NK-92 (cell line): Measurements from ENCODE around the gene CDK5RAP2.

Experiments
- DNase-seq: peaks from one replicate; lab custom pipeline; 2025; ENCODE audit not compliant: unreplicated experiment; lab: John Stamatoyannopoulos, UW

Gene CDK5RAP2

GRCh38 chr9:120439926-120440325 lies 140.0 kb downstream of the CDK5RAP2 start:
- no peak for DNase-seq

GRCh38 chr9:120438836-120439546 lies 141.0 kb downstream of the CDK5RAP2 start:
- no peak for DNase-seq

- no peak for DNase-seq
These were observed 141.9 kb downstream of the CDK5RAP2 start for GRCh38 chr9:120438111-120438510.

- no peak for DNase-seq
These were observed 142.9 kb downstream of the CDK5RAP2 start for GRCh38 chr9:120436983-120437475.

- DNase-seq = no peak
These were observed 143.5 kb downstream of the CDK5RAP2 start for GRCh38 chr9:120436446-120436845.

- no peak for DNase-seq
These were observed 144.9 kb downstream of the CDK5RAP2 start for GRCh38 chr9:120435091-120435490.

GRCh38 chr9:120434532-120434931 lies 145.4 kb downstream of the CDK5RAP2 start:
- no peak for DNase-seq

GRCh38 chr9:120433701-120434100 lies 146.3 kb downstream of the CDK5RAP2 start:
- DNase-seq = no peak

- DNase-seq = no peak
These were observed 147.4 kb downstream of the CDK5RAP2 start for GRCh38 chr9:120432600-120432999.

GRCh38 chr9:120431268-120431667 lies 148.7 kb downstream of the CDK5RAP2 start:
- DNase-seq = no peak

GRCh38 chr9:120424248-120424647 lies 155.7 kb downstream of the CDK5RAP2 start:
- no peak for DNase-seq

- DNase-seq = no peak
These were observed 156.2 kb downstream of the CDK5RAP2 start for GRCh38 chr9:120423812-120424211.

- DNase-seq = no peak
These were observed 158.0 kb downstream of the CDK5RAP2 start for GRCh38 chr9:120421977-120422376.

- no peak for DNase-seq
These were observed 161.7 kb downstream of the CDK5RAP2 start for GRCh38 chr9:120418315-120418714.

GRCh38 chr9:120416781-120417427 lies 163.1 kb downstream of the CDK5RAP2 start:
- DNase-seq = no peak

- no peak for DNase-seq
These were observed 166.6 kb downstream of the CDK5RAP2 start for GRCh38 chr9:120413121-120414048.

- DNase-seq = no peak
These were observed 167.5 kb downstream of the CDK5RAP2 start for GRCh38 chr9:120412425-120412951.

- no peak for DNase-seq
These were observed 168.0 kb downstream of the CDK5RAP2 start for GRCh38 chr9:120411862-120412424.

GRCh38 chr9:120410925-120411501 lies 169.0 kb downstream of the CDK5RAP2 start:
- DNase-seq = no peak

- no peak for DNase-seq
These were observed 171.2 kb downstream of the CDK5RAP2 start for GRCh38 chr9:120408680-120409258.
